ENCODE measurements around the gene CUL9.

GRCh38 chr6:43202451-43202850 lies 20.5 kb downstream of the CUL9 start:
- TF ChIP-seq, protein P1, sequence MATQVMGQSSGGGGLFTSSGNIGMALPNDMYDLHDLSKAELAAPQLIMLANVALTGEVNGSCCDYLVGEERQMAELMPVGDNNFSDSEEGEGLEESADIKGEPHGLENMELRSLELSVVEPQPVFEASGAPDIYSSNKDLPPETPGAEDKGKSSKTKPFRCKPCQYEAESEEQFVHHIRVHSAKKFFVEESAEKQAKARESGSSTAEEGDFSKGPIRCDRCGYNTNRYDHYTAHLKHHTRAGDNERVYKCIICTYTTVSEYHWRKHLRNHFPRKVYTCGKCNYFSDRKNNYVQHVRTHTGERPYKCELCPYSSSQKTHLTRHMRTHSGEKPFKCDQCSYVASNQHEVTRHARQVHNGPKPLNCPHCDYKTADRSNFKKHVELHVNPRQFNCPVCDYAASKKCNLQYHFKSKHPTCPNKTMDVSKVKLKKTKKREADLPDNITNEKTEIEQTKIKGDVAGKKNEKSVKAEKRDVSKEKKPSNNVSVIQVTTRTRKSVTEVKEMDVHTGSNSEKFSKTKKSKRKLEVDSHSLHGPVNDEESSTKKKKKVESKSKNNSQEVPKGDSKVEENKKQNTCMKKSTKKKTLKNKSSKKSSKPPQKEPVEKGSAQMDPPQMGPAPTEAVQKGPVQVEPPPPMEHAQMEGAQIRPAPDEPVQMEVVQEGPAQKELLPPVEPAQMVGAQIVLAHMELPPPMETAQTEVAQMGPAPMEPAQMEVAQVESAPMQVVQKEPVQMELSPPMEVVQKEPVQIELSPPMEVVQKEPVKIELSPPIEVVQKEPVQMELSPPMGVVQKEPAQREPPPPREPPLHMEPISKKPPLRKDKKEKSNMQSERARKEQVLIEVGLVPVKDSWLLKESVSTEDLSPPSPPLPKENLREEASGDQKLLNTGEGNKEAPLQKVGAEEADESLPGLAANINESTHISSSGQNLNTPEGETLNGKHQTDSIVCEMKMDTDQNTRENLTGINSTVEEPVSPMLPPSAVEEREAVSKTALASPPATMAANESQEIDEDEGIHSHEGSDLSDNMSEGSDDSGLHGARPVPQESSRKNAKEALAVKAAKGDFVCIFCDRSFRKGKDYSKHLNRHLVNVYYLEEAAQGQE (IDR thresholded peaks at IDR 0.05; ENCODE audit: insufficient replicate concordance, low read depth) = no peak
- TF ChIP-seq CTCF (IDR thresholded peaks at IDR 0.05; ENCODE audit: insufficient read depth, low read length) = no peak
- TF ChIP-seq GABPA (IDR thresholded peaks at IDR 0.05; ENCODE audit: low read depth) = no peak
- TF ChIP-seq POLR2AphosphoS5 (IDR thresholded peaks at IDR 0.05; ENCODE audit: low read depth) = no peak
- TF ChIP-seq SPI1 (IDR thresholded peaks at IDR 0.05; ENCODE audit: borderline replicate concordance, low read depth) = no peak

Data from HL-60 (cell line).